ENCODE results near the gene L2HGDH.

GRCh38 chr14:50360093-50360492 is 48.1 kb upstream of the L2HGDH start:
- TF ChIP-seq CTCF (IDR thresholded peaks at IDR 0.05) (no peak), POLR2A (IDR thresholded peaks at IDR 0.05) (no peak)
